ENCODE data around the gene ZDHHC5. TPM values are rescaled to one million over a fixed set of nuclear protein-coding genes. Genes with fewer than 3 reads are reported as not detected.

The ZDHHC5 gene
- total RNA-seq, 2 donors from 2014 or later, result 49.5 to 59.6 TPM

- ATAC-seq, result no peak
- Mint-ChIP-seq H3K36me3 (peaks cover 0 to 1% of the 10 kb centered on the region in 2 donors), H3K9me3 (no peaks in the 10 kb centered on the region), H3K27ac (peak overlapping the region; percentile 20 to 58)
- DNase-seq (ENCODE audit: low spot score in 2 of 2), result no peak
These were observed 67.8 kb downstream of the ZDHHC5 start for GRCh38 chr11:57735619-57736298.

GRCh38 chr11:57741132-57742086, 73.5 kb downstream of the ZDHHC5 start, which contains the start of gene SELENOH:
Gene SELENOH (plus strand): TSS chr11:57741491. CDS start chr11:57741596, 105 bp downstream.
- ATAC-seq (peak; percentile 94 to 96), DNase-seq (ENCODE audit: low spot score in 2 of 2) (peak; percentile 92 to 95)
- Mint-ChIP-seq H3K27ac (peak within 1 kb of the TSS; percentile 99), H3K9me3 (no peaks in the 10 kb centered on the region), H3K36me3 (peaks cover 30 to 40% of the 10 kb centered on the region in 2 donors)

GRCh38 chr11:57742087-57742452, 74.2 kb downstream of the ZDHHC5 start:
- Mint-ChIP-seq H3K36me3 (peaks cover 30 to 42% of the 10 kb centered on the region in 2 donors), H3K27ac (peak overlapping the region; percentile 99), H3K9me3 (no peaks in the 10 kb centered on the region)
- ATAC-seq, result no peak
- no peak for DNase-seq (ENCODE audit: low spot score in 2 of 2)

- Mint-ChIP-seq H3K9me3 (no peaks in the 10 kb centered on the region), H3K27ac (peak overlapping the region; percentile 24 to 67), H3K36me3 (peaks cover 30 to 42% of the 10 kb centered on the region in 2 donors)
- ATAC-seq, result no peak
- no peak for DNase-seq (ENCODE audit: low spot score in 2 of 2)
These were observed 76.4 kb downstream of the ZDHHC5 start for GRCh38 chr11:57744357-57744756.

- ATAC-seq (no peak), DNase-seq (ENCODE audit: low spot score in 2 of 2) (no peak)
- peaks cover 30 to 42% of the 10 kb centered on the region in 2 donors for H3K36me3 Mint-ChIP-seq
- H3K9me3 Mint-ChIP-seq, result no peaks in the 10 kb centered on the region
- H3K27ac Mint-ChIP-seq, result peak overlapping the region; percentile 81 to 86
These were observed 77.3 kb downstream of the ZDHHC5 start for GRCh38 chr11:57745206-57745605.

GRCh38 chr11:57746920-57747319, 79.0 kb downstream of the ZDHHC5 start:
- ATAC-seq, result no peak
- Mint-ChIP-seq H3K9me3 (no peaks in the 10 kb centered on the region), H3K36me3 (peaks cover 17 to 36% of the 10 kb centered on the region in 2 donors), H3K27ac (peak overlapping the region; percentile 0 to 81)
- DNase-seq (ENCODE audit: low spot score in 2 of 2), result no peak

Other genes with a start within 250 kb of the ZDHHC5 start
- 100 to 1,000 TPM in 1 of 2 donors, 10 to 100 TPM in 1; 68.9 to 247 TPM for gene SLC43A3, start 241.0 kb upstream of the ZDHHC5 start, total RNA-seq
- 1 to 10 TPM in 1 of 2 donors, not detected in 1; 1.4 TPM for gene RTN4RL2, start 207.6 kb upstream of the ZDHHC5 start, total RNA-seq
- gene SLC43A1, start 152.4 kb upstream of the ZDHHC5 start, total RNA-seq, result 10 to 100 TPM; 11.4 to 26.0 TPM
- 10 to 100 TPM; 86.8 to 90.1 TPM for gene TIMM10, start 137.4 kb upstream of the ZDHHC5 start, total RNA-seq
- gene SMTNL1, start 130.5 kb upstream of the ZDHHC5 start, total RNA-seq, result not detected
- gene UBE2L6, start 100.4 kb upstream of the ZDHHC5 start, total RNA-seq, result 100 to 1,000 TPM; 122 to 188 TPM
- gene SERPING1, start 70.4 kb upstream of the ZDHHC5 start, total RNA-seq, result 1 to 10 TPM in 1 of 2 donors, not detected in 1; 1.6 TPM
- 1 to 10 TPM in 1 of 2 donors, not detected in 1; 1.4 TPM for gene YPEL4, start 18.2 kb upstream of the ZDHHC5 start, total RNA-seq
- 10 to 100 TPM; 15.5 to 23.5 TPM for gene CLP1, start 10.4 kb upstream of the ZDHHC5 start, total RNA-seq
- 10 to 100 TPM; 10.6 to 11.2 TPM for gene MED19, start 44.1 kb downstream of the ZDHHC5 start, total RNA-seq
- 10 to 100 TPM; 51.1 to 52.7 TPM for gene TMX2, start 44.5 kb downstream of the ZDHHC5 start, total RNA-seq
- gene SELENOH, start 73.4 kb downstream of the ZDHHC5 start, total RNA-seq, result 100 to 1,000 TPM; 156 to 237 TPM
- gene BTBD18, start 83.7 kb downstream of the ZDHHC5 start, total RNA-seq, result not detected
- 10 to 100 TPM; 10.4 to 19.7 TPM for gene CTNND1, start 93.7 kb downstream of the ZDHHC5 start, total RNA-seq